Smooth muscle cell (in vitro differentiated cells): ENCODE results near the gene ACVR1C. TPM values are rescaled to one million over a fixed set of nuclear protein-coding genes. Genes with fewer than 3 reads are reported as not detected.

Source experiments
- DNase-seq: peaks from one replicate; lab custom pipeline; 2025; ENCODE audit not compliant: unreplicated experiment; lab: John Stamatoyannopoulos, UW
- H2AFZ ChIP-seq: fragments of 200-600 bp; sonication (generic); 2 replicates; pipeline ENCODE4 v1.6.0; 2016; ENCODE audit warnings: antibody characterized with exemption, low read depth, mild to moderate bottlenecking
- H3F3A ChIP-seq: fragments of 200-600 bp; sonication (generic); 2 replicates; pipeline ENCODE4 v1.6.0; 2017; ENCODE audit warnings: antibody characterized with exemption, low read depth
- H3K27ac ChIP-seq: fragments of 200-600 bp; sonication (generic); 2 replicates; pipeline ENCODE4 v1.5.1; 2016; ENCODE audit warnings: low read depth, mild to moderate bottlenecking
- H3K27me3 ChIP-seq: fragments of 200-600 bp; sonication (generic); 2 replicates; pipeline ENCODE4 v1.6.1; 2016; ENCODE audit warnings: low read depth, mild to moderate bottlenecking
- H3K36me3 ChIP-seq: fragments of 200-600 bp; sonication (generic); 2 replicates; pipeline ENCODE4 v1.5.1; 2016; ENCODE audit warnings: low read depth
- H3K4me1 ChIP-seq: fragments of 200-600 bp; sonication (generic); 2 replicates; pipeline ENCODE4 v1.5.1; 2016; ENCODE audit warnings: low read depth
- H3K4me2 ChIP-seq: fragments of 200-600 bp; sonication (generic); 2 replicates; pipeline ENCODE4 v1.6.0; 2016; ENCODE audit warnings: mild to moderate bottlenecking
- H3K4me3 ChIP-seq: fragments of 200-600 bp; sonication (generic); 2 replicates; pipeline ENCODE4 v1.5.1; 2016; ENCODE audit warnings: mild to moderate bottlenecking
- H3K79me2 ChIP-seq: fragments of 200-600 bp; sonication (generic); 2 replicates; pipeline ENCODE4 v1.6.0; 2016; ENCODE audit warnings: low read depth, mild to moderate bottlenecking
- H3K9ac ChIP-seq: fragments of 200-600 bp; sonication (generic); 2 replicates; pipeline ENCODE4 v1.6.0; 2016; ENCODE audit warnings: low read depth
- H3K9me3 ChIP-seq: fragments of 200-600 bp; sonication (generic); replicated peaks from 2 replicates; pipeline ENCODE4 v1.5.1; 2016; ENCODE audit warnings: low read depth
- H4K20me1 ChIP-seq: fragments of 200-600 bp; sonication (generic); 2 replicates; pipeline ENCODE4 v1.6.0; 2016; ENCODE audit warnings: low read depth
- WGBS: methylation state at CpG from one replicate; pipeline ENCODE4 v1.1.7; 2016; ENCODE audit warnings: low lambda C conversion rate; 5-methylcytosine and 5-hydroxymethylcytosine counted together
- polyA plus RNA-seq: library from polyadenylated mRNA; unstranded; fragments of >200 nt; fragmentation: Nextera tagmentation; extraction: Ambion mirVana; gene quantifications from 2 replicates; pipeline ENCODE4 v1.2.1, GENCODE V29; 2016
- total RNA-seq: library from RNA; depleted of rRNA; stranded (reverse); fragments of >200 nt; gene quantifications from 2 replicates; pipeline ENCODE4 v1.2.3, GENCODE V29; 2014
- TF ChIP-seq, protein P1 (sequence below): fragments of 200-600 bp; sonication (generic); IDR thresholded peaks from 2 replicates; pipeline ENCODE4 v1.5.1; 2017; ENCODE audit warnings: borderline replicate concordance, mild to moderate bottlenecking, antibody characterized with exemption; ENCODE audit not compliant: insufficient read depth, poor library complexity, severe bottlenecking

ACVR1C gene
- total and polyA plus RNA-seq, 2 experiments from 2014 or later = 0.36 TPM; not detected in 1

DNA sequence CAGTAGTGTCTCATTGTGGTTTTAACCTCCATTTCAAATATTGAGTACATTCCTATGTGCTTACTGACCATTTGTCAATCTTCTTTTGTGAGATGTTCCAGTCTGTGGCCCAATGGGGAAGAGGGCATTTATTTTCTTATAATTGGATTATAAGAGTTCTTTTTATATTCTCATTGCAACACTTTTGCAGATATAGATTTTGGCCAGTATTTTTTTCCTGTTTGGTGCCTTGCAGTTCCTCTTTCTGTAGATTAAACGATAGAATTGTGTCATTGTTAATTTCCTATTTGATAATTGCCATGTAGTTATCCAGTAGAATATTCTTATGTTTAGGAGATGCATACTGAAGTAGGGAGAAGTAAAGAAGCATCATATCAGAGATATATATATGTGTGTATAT, 128.3 kb downstream of the ACVR1C start:
- no peaks in the 10 kb centered on the region for H3K4me1 ChIP-seq
- H3K36me3 ChIP-seq = no peaks in the 10 kb centered on the region
- TF ChIP-seq, protein P1, sequence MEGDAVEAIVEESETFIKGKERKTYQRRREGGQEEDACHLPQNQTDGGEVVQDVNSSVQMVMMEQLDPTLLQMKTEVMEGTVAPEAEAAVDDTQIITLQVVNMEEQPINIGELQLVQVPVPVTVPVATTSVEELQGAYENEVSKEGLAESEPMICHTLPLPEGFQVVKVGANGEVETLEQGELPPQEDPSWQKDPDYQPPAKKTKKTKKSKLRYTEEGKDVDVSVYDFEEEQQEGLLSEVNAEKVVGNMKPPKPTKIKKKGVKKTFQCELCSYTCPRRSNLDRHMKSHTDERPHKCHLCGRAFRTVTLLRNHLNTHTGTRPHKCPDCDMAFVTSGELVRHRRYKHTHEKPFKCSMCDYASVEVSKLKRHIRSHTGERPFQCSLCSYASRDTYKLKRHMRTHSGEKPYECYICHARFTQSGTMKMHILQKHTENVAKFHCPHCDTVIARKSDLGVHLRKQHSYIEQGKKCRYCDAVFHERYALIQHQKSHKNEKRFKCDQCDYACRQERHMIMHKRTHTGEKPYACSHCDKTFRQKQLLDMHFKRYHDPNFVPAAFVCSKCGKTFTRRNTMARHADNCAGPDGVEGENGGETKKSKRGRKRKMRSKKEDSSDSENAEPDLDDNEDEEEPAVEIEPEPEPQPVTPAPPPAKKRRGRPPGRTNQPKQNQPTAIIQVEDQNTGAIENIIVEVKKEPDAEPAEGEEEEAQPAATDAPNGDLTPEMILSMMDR = no peak
- WGBS = 88% methylated on average over 1 of the region's 1 CpG
- no peaks in the 10 kb centered on the region for H3F3A ChIP-seq
- no peak overlapping the region for H3K27ac ChIP-seq
- H2AFZ ChIP-seq = no peak overlapping the region
- no peaks in the 10 kb centered on the region for H3K9me3 ChIP-seq
- no peak overlapping the region for H3K9ac ChIP-seq
- no peaks in the 10 kb centered on the region for H3K79me2 ChIP-seq
- no peak for DNase-seq
- H3K27me3 ChIP-seq = no peaks in the 10 kb centered on the region
- H4K20me1 ChIP-seq = no peaks in the 10 kb centered on the region
- no peak overlapping the region for H3K4me3 ChIP-seq
- H3K4me2 ChIP-seq = no peak overlapping the region

DNA sequence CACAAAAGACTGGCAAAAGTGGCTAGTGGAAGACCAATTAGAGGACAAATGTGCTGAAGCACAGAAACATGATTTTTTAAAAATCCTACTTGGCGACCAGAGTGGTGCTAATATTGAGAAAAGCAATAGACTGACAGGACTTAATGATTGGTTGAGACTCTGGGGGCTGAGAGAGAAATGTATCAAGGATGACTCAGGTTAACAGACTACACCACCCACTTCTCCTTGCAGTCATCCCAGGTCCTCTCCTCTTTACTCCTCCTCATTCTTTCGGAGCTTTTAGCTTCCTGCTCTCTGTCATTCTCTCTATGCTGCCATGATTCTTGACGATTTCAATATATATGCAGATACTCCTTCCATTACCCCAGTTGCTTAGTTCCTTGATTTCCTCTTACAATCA, 130.2 kb downstream of the ACVR1C start:
- no peaks in the 10 kb centered on the region for H3K27me3 ChIP-seq
- H3K9me3 ChIP-seq = no peaks in the 10 kb centered on the region
- H3K36me3 ChIP-seq = no peaks in the 10 kb centered on the region
- H4K20me1 ChIP-seq = no peaks in the 10 kb centered on the region
- TF ChIP-seq, protein P1 = no peak
- 83% methylated on average over 3 of the region's 3 CpGs for WGBS
- no peak overlapping the region for H2AFZ ChIP-seq
- no peaks in the 10 kb centered on the region for H3K4me1 ChIP-seq
- H3K79me2 ChIP-seq = no peaks in the 10 kb centered on the region
- no peaks in the 10 kb centered on the region for H3F3A ChIP-seq
- no peak overlapping the region for H3K27ac ChIP-seq
- H3K4me2 ChIP-seq = no peak overlapping the region
- DNase-seq = no peak
- H3K4me3 ChIP-seq = no peak overlapping the region
- no peak overlapping the region for H3K9ac ChIP-seq

DNA sequence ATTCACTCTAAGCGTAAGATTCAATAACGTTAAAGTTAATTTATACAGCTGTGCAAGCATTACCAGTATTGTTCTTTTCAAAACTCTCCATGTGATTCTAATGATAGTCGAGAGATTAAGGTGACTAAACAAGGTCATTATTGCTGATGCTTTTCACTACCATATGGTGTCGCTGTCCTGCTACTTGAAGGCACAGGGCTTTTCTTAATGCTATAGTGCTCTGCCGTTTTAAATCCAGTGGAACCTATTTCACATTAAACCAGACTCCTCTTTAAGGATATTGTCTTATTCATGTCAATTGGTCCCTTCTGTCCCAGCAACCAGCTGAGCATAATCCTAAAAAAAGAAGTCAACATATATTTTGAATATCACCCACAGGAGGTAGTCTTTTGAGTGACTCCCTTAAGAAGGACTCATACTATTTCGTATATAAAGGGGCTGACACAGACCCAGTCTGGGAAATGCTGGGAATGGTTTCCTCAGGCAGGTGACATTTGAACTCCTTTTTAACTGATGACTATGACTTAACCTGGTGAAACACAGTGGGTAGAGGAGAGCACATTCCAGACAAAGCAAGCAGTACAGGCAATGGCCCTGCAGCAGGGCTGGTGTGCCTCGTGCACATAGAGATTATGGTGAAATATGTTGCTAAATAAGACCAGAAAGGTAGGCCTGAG, 130.9 kb downstream of the ACVR1C start:
- Histone ChIP-seq H3K9ac (no peak overlapping the region), H3K4me3 (no peak overlapping the region), H3K36me3 (no peaks in the 10 kb centered on the region), H3K27ac (no peak overlapping the region), H3K4me2 (no peak overlapping the region), H3K27me3 (no peaks in the 10 kb centered on the region), H3K79me2 (no peaks in the 10 kb centered on the region), H4K20me1 (no peaks in the 10 kb centered on the region), H3K4me1 (no peaks in the 10 kb centered on the region), H3K9me3 (no peaks in the 10 kb centered on the region), H3F3A (no peaks in the 10 kb centered on the region), H2AFZ (no peak overlapping the region)
- TF ChIP-seq, protein P1 = peak; percentile 73
- 27% methylated on average over 7 of the region's 7 CpGs for WGBS
- DNase-seq = no peak

DNA sequence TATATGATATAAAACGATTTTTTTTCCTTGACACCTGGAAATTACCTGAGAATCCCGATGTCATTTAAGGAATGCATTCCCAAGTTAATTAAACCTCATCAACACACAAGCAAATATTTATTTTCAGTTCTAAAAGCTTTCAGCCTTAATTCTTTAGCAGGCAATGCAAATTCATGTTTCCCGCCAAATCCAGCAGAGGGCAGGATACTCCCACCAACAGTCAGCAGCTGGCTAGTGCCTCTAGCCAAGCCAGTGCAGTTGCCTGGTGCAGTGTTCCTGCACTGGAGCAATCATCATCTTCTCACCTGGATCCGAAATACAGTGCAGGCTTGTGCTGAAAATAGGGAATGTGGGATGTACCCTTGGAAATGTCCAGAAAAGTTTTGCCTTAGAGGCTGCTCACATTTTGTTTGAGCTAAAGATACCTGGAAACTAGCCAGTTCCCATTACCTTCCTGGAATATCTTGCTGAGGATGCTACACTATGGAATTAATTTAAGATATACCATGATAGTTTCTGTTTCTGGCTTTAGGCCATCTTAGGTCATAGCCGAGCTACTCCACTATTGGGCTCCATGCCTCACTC, 136.4 kb downstream of the ACVR1C start:
- Histone ChIP-seq H3K9ac (no peak overlapping the region), H3K27me3 (peaks cover 19% of the 10 kb centered on the region), H4K20me1 (no peaks in the 10 kb centered on the region), H3F3A (no peaks in the 10 kb centered on the region), H3K36me3 (no peaks in the 10 kb centered on the region), H3K79me2 (no peaks in the 10 kb centered on the region), H3K9me3 (no peaks in the 10 kb centered on the region), H3K4me2 (no peak overlapping the region), H3K4me1 (no peaks in the 10 kb centered on the region), H3K4me3 (no peak overlapping the region), H2AFZ (no peak overlapping the region), H3K27ac (no peak overlapping the region)
- 16% methylated on average over 5 of the region's 5 CpGs for WGBS
- DNase-seq = peak; percentile 2
- TF ChIP-seq, protein P1 = peak; percentile 67
